H9 (cell line): Measurements from ENCODE around the gene IQUB. TPM values are rescaled to one million over a fixed set of nuclear protein-coding genes. Genes with fewer than 3 reads are reported as not detected.
"Not testable (repeated sequence)": the region's sequence is repeated elsewhere in the genome, so short reads cannot be mapped to it uniquely, and the experiment has no call there.

ENCODE experiments used
- DNase-seq: peaks from one replicate; pipeline ENCODE4 v3.0.0-alpha.2; 2017
- H2AFZ ChIP-seq: one replicate; pipeline ENCODE4 v1.6.1; 2013; ENCODE audit warnings: mild to moderate bottlenecking, low read length, control low read depth, moderate library complexity
- H2AK5ac ChIP-seq: 2 replicates; pipeline ENCODE4 v1.6.1; 2013; ENCODE audit warnings: low read length, control low read depth, mixed read lengths; ENCODE audit not compliant: insufficient read length
- H2BK120ac ChIP-seq: one replicate; pipeline ENCODE4 v1.6.1; 2013; ENCODE audit warnings: low read depth, mild to moderate bottlenecking, low read length, control low read depth, inconsistent platforms; ENCODE audit not compliant: poor library complexity, severe bottlenecking
- H2BK12ac ChIP-seq: 2 replicates; pipeline ENCODE4 v1.6.1; 2013; ENCODE audit warnings: low read length, control low read depth, mixed read lengths, low read depth; ENCODE audit not compliant: insufficient read length
- H2BK15ac ChIP-seq: 2 replicates; pipeline ENCODE4 v1.6.1; 2013; ENCODE audit warnings: low read depth, low read length, control low read depth
- H2BK20ac ChIP-seq: one replicate; pipeline ENCODE4 v1.6.1; 2013; ENCODE audit warnings: low read depth, mild to moderate bottlenecking, low read length, control low read depth, inconsistent platforms; ENCODE audit not compliant: poor library complexity, severe bottlenecking
- H2BK5ac ChIP-seq: 2 replicates; pipeline ENCODE4 v1.6.1; 2013; ENCODE audit warnings: low read length, control low read depth, mixed read lengths; ENCODE audit not compliant: insufficient read length
- H3K14ac ChIP-seq: 2 replicates; pipeline ENCODE4 v1.6.1; 2013; ENCODE audit warnings: low read length, control low read depth; ENCODE audit not compliant: insufficient read depth
- H3K18ac ChIP-seq: 2 replicates; pipeline ENCODE4 v1.6.1; 2013; ENCODE audit warnings: low read depth, mild to moderate bottlenecking, mixed read lengths, low read length, control low read depth; ENCODE audit not compliant: insufficient read length
- H3K23ac ChIP-seq: 2 replicates; pipeline ENCODE4 v1.6.1; 2013; ENCODE audit warnings: low read length, control low read depth, mixed read lengths, low read depth; ENCODE audit not compliant: insufficient read length
- H3K23me2 ChIP-seq: 2 replicates; pipeline ENCODE4 v1.6.1; 2013; ENCODE audit warnings: low read depth, mild to moderate bottlenecking, mixed read lengths, low read length, control low read depth; ENCODE audit not compliant: insufficient read length, poor library complexity, severe bottlenecking
- H3K27ac ChIP-seq: 2 replicates; pipeline ENCODE4 v1.5.1; 2013; ENCODE audit warnings: low read length, control low read depth, mixed read lengths, low read depth; ENCODE audit not compliant: insufficient read length
- H3K27me3 ChIP-seq: 2 replicates; pipeline ENCODE4 v1.6.1; 2013; ENCODE audit warnings: low read length, control low read depth, inconsistent platforms; ENCODE audit not compliant: insufficient read depth
- H3K4ac ChIP-seq: 2 replicates; pipeline ENCODE4 v1.6.1; 2013; ENCODE audit warnings: low read depth, mild to moderate bottlenecking, control low read depth, inconsistent platforms, low read length, moderate library complexity
- H3K4me1 ChIP-seq: 2 replicates; pipeline ENCODE4 v1.6.1; 2013; ENCODE audit warnings: low read length, control low read depth, inconsistent platforms; ENCODE audit not compliant: insufficient read depth
- H3K4me2 ChIP-seq: 2 replicates; pipeline ENCODE4 v1.6.1; 2013; ENCODE audit warnings: low read length, control low read depth, mixed read lengths; ENCODE audit not compliant: insufficient read length, insufficient read depth
- H3K56ac ChIP-seq: 2 replicates; pipeline ENCODE4 v1.6.1; 2013; ENCODE audit warnings: low read depth, mild to moderate bottlenecking, mixed read lengths, low read length, control low read depth; ENCODE audit not compliant: insufficient read length
- H3K79me1 ChIP-seq: 2 replicates; pipeline ENCODE4 v1.6.1; 2013; ENCODE audit warnings: low read depth, mild to moderate bottlenecking, moderate library complexity, low read length, control low read depth, inconsistent platforms; ENCODE audit not compliant: insufficient read depth, poor library complexity, severe bottlenecking
- H3K79me2 ChIP-seq: 2 replicates; pipeline ENCODE4 v1.6.1; 2013; ENCODE audit warnings: low read length, control low read depth, inconsistent platforms; ENCODE audit not compliant: insufficient read depth
- H3K9ac ChIP-seq: 2 replicates; pipeline ENCODE4 v1.6.1; 2013; ENCODE audit warnings: low read length, control low read depth, mixed read lengths; ENCODE audit not compliant: insufficient read length; ENCODE audit errors: extremely low read depth
- H3K9me3 ChIP-seq: one replicate; pipeline ENCODE4 v1.6.1; 2013; ENCODE audit warnings: low read depth, low read length, inconsistent platforms; ENCODE audit not compliant: control insufficient read depth
- H3T11ph ChIP-seq: one replicate; pipeline ENCODE4 v1.6.1; 2013; ENCODE audit warnings: mild to moderate bottlenecking, low read length, control low read depth, inconsistent platforms
- H4K20me1 ChIP-seq: one replicate; pipeline ENCODE4 v1.6.1; 2013; ENCODE audit not compliant: control insufficient read depth, insufficient read length, insufficient read depth
- H4K5ac ChIP-seq: 2 replicates; pipeline ENCODE4 v1.6.1; 2013; ENCODE audit warnings: low read depth, mild to moderate bottlenecking, mixed read lengths, low read length, control low read depth; ENCODE audit not compliant: insufficient read length
- H4K8ac ChIP-seq: replicated peaks from 2 replicates; pipeline ENCODE4 v1.6.1; 2013; ENCODE audit warnings: low read length, control low read depth, mixed read lengths, low read depth; ENCODE audit not compliant: insufficient read length
- H4K91ac ChIP-seq: 2 replicates; pipeline ENCODE4 v1.6.1; 2013; ENCODE audit warnings: low read depth, mild to moderate bottlenecking, moderate library complexity, mixed read lengths, low read length, control low read depth; ENCODE audit not compliant: insufficient read length
- H3K27ac Mint-ChIP-seq, 3 experiments: 2 replicates in 2 of 3; 3 replicates in 1 of 3; pipeline ENCODE4 v1.8.0; 2020 to 2021; ENCODE audit warnings: mixed read lengths in 3 of 3, mild to moderate bottlenecking in 1 of 3, moderate library complexity in 1 of 3
- H3K27me3 Mint-ChIP-seq: 2 replicates; pipeline ENCODE4 v1.8.0; 2021; ENCODE audit warnings: low read depth, mild to moderate bottlenecking, moderate library complexity, mixed read lengths
- H3K36me3 Mint-ChIP-seq, 3 experiments: 2 replicates in 2 of 3; 3 replicates in 1 of 3; pipeline ENCODE4 v1.8.0; 2020 to 2021; ENCODE audit warnings: low read depth in 3 of 3, mixed read lengths in 3 of 3; ENCODE audit not compliant: insufficient read depth in 1 of 3
- H3K4me1 Mint-ChIP-seq, 2 experiments: 2 replicates each; pipeline ENCODE4 v1.8.0; 2020; ENCODE audit warnings: mixed read lengths in 2 of 2
- H3K4me3 Mint-ChIP-seq, 2 experiments: 2 replicates in 1 of 2; 3 replicates in 1 of 2; pipeline ENCODE4 v1.8.0; 2020 to 2021; ENCODE audit warnings: mild to moderate bottlenecking in 2 of 2, mixed read lengths in 2 of 2, moderate library complexity in 1 of 2
- H3K9me3 Mint-ChIP-seq, 2 experiments: 2 replicates in 1 of 2; 3 replicates in 1 of 2; pipeline ENCODE4 v1.8.0; 2020; ENCODE audit warnings: mild to moderate bottlenecking in 2 of 2, mixed read lengths in 2 of 2, moderate library complexity in 1 of 2
- WGBS: extraction: QIAGEN DNeasy Blood & Tissue Kit; methylation state at CpG from one replicate; pipeline ENCODE4 v1.1.7; 2013; ENCODE audit warnings: missing lambda C conversion rate, low lambda C conversion rate, mixed read lengths; ENCODE audit not compliant: insufficient read length; ENCODE audit errors: extremely low coverage; 5-methylcytosine and 5-hydroxymethylcytosine counted together
- total RNA-seq: library from RNA; stranded (reverse); gene quantifications from 2 replicates; pipeline ENCODE4 v1.2.1, GENCODE V29; 2021

Gene IQUB
- total RNA-seq, 1 experiment from 2014 or later = 0.28 TPM

DNA sequence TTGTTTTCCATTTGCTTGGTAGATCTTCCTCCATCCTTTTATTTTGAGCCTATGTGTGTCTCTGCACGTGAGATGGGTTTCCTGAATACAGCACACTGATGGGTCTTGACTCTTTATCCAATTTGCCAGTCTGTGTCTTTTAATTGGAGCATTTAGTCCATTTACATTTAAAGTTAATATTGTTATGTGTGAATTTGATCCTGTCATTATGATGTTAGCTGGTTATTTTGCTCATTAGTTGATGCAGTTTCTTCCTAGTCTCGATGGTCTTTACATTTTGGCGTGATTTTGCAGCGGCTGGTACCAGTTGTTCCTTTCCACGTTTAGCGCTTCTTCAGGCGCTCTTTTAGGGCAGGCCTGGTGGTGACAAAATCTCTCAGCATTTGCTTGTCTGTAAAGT lies 7.9 kb downstream of the IQUB start:
- H2BK5ac ChIP-seq, H2BK15ac ChIP-seq, H3K56ac ChIP-seq, H2AK5ac ChIP-seq, H3K14ac ChIP-seq, H3K36me3 Mint-ChIP-seq, H2BK20ac ChIP-seq, DNase-seq, H4K20me1 ChIP-seq, H4K8ac ChIP-seq, H3K79me1 ChIP-seq, H3K9me3 Mint-ChIP-seq, H3K4me3 Mint-ChIP-seq, H3K9ac ChIP-seq, H3K79me2 ChIP-seq, H3K9me3 ChIP-seq, H2BK12ac ChIP-seq, H4K91ac ChIP-seq, H3K18ac ChIP-seq, H3K4me2 ChIP-seq, H3K27ac ChIP-seq, H3K27me3 Mint-ChIP-seq, H3K27ac Mint-ChIP-seq, H3T11ph ChIP-seq, H2AFZ ChIP-seq, H3K27me3 ChIP-seq, H4K5ac ChIP-seq, H2BK120ac ChIP-seq, H3K4me1 ChIP-seq, H3K23ac ChIP-seq, H3K23me2 ChIP-seq, H3K4ac ChIP-seq: not testable (repeated sequence)
- WGBS = no CpG with 5 or more reads among the region's 7 CpGs
- H3K4me1 Mint-ChIP-seq = peaks cover 10 to 14% of the 10 kb centered on the region in 2 experiments
